Activated T-cell treated with anti-CD3 and anti-CD28 coated beads, Interleukin-2, amount 50 U/mL, for 48 hours (primary cell): Measurements from ENCODE around the gene COX17.
"Not testable (repeated sequence)": the region's sequence is repeated elsewhere in the genome, so short reads cannot be mapped to it uniquely, and the experiment has no call there.

Experiments
- DNase-seq, 2 experiments: peaks; one replicate each; pipeline ENCODE4 v3.0.0-alpha.2; 2020

COX17 gene

GRCh38 chr3:119676771-119677640 lies at the start of gene COX17:
Gene COX17, minus strand, starts transcription at chr3:119677406. Its CDS starts 96 bp downstream, at chr3:119677310.
- peak; percentile 94 to 95 for DNase-seq

- DNase-seq: no peak
These were observed 49.7 kb upstream of the COX17 start for GRCh38 chr3:119726909-119727308.

- no peak for DNase-seq
These were observed 45.8 kb upstream of the COX17 start for GRCh38 chr3:119723022-119723421.

- DNase-seq: no peak
These were observed 40.3 kb upstream of the COX17 start for GRCh38 chr3:119717520-119717919.

- no peak for DNase-seq
These were observed 39.8 kb upstream of the COX17 start for GRCh38 chr3:119716998-119717397.

GRCh38 chr3:119715105-119715504 lies 37.9 kb upstream of the COX17 start:
- no peak for DNase-seq

GRCh38 chr3:119703820-119704531 lies 26.8 kb upstream of the COX17 start:
- DNase-seq: no peak

GRCh38 chr3:119702530-119703527 lies 25.6 kb upstream of the COX17 start, which contains the start of gene CFAP91:
Gene CFAP91, plus strand, starts transcription at chr3:119703022. Its CDS starts 77 bp downstream, at chr3:119703099.
- peak; percentile 89 for DNase-seq

- DNase-seq: peak in 1 of 2 experiments; percentile 27
These were observed 23.9 kb upstream of the COX17 start for GRCh38 chr3:119700920-119701734.

GRCh38 chr3:119700269-119700919 lies 23.2 kb upstream of the COX17 start:
- DNase-seq: peak in 1 of 2 experiments; percentile 30

GRCh38 chr3:119697394-119697793 lies 20.2 kb upstream of the COX17 start:
- no peak for DNase-seq

- DNase-seq: no peak
These were observed 18.3 kb upstream of the COX17 start for GRCh38 chr3:119695480-119695879.

- no peak for DNase-seq
These were observed 12.9 kb upstream of the COX17 start for GRCh38 chr3:119690043-119690656.

GRCh38 chr3:119683421-119683820 lies 6.2 kb upstream of the COX17 start:
- no peak for DNase-seq

GRCh38 chr3:119681279-119681678 lies 4.1 kb upstream of the COX17 start:
- DNase-seq: no peak

GRCh38 chr3:119679874-119680273 lies 2.7 kb upstream of the COX17 start:
- no peak for DNase-seq

GRCh38 chr3:119678209-119678608 lies 1.0 kb upstream of the COX17 start:
- DNase-seq: not testable (repeated sequence)

- no peak for DNase-seq
These were observed 382 bp upstream of the COX17 start for GRCh38 chr3:119677641-119677934.

GRCh38 chr3:119676020-119676419 lies 1.2 kb downstream of the COX17 start:
- no peak for DNase-seq

GRCh38 chr3:119675188-119675874 lies 1.9 kb downstream of the COX17 start:
- DNase-seq: no peak
